Activated T-helper 1 cell treated with Interleukin-2 at 50 U/mL for 16 hours (primary cell): Measurements from ENCODE around the gene MATN3.

Experiments used
- DNase-seq: peaks from one replicate; pipeline ENCODE4 v3.0.0-alpha.2; 2020; ENCODE audit warnings: low read depth

The MATN3 gene

DNA sequence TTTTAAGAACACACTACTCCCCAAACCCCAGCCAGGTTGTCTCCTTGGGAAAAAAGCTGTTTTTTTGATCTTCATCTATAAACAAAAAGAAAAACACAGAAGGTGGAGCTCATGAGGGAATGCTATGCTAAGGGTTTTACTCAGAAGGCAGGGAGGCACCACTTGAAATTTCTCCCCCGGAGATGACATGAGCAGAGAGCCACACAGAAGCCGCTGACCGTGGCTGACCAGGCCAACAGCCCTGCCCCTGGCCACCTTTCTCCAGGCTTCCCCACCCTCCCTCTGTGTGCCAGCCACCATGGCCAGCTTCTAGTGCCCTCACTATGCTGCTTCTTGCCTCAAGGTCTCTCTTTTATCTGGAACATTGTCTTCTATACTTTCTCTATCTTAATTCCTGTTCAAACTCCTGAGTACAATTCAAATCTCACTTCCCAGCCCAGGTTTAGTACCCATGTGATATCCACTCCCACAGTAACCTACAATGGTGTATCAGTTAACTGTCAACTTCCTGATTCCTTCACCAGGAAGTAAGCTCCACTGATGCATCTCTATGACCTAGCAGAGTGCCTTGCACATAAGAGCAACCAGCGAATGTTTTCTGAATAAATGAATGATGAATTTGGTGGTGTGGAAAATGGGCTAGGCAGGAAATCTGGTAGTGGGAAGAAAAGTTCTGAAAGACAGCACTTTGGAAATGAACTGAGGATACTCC lies 23.6 kb upstream of the MATN3 start:
- DNase-seq: no peak

GRCh38 chr2:20034821-20035220 lies 22.4 kb upstream of the MATN3 start:
- DNase-seq: no peak

GRCh38 chr2:20034218-20034617 lies 21.8 kb upstream of the MATN3 start:
- DNase-seq: no peak

DNA sequence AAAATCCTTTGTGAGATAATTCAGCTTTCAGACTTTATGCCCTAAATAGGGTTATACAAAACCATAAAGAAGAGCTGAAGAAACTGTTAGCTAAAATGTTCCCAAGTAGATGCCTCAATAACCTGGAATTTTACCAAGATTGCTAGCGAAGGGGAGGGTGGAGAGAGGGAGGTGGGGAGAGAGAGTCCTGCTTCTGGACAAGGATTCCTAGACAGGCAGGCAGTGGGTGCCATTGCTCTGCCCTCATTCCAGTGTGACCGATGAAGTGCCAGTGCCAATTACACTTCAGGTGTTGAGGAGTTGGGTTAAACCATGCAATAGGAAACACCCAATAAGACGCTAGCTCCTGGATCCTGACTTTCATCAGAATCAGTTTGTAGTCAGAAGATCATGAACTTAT lies 20.9 kb upstream of the MATN3 start:
- no peak for DNase-seq

DNA sequence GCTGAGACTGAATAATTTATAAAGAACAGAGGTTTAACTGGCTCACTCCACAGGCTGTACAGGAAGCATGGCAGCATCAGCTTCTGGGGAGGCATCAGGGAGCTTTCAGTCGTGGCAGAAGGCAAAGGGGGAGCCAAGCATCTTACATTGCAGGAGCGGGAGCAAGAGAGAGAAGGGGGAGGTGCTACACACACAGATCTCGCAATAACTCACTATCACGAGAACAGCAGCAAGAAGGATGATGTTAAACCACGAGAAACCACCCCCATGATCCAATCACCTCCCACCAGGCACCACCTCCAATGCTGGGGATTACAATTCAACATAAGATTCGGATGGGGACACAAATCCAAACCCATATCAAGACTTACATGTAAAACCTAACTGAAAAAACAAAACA lies 17.8 kb upstream of the MATN3 start:
- DNase-seq: no peak

DNA sequence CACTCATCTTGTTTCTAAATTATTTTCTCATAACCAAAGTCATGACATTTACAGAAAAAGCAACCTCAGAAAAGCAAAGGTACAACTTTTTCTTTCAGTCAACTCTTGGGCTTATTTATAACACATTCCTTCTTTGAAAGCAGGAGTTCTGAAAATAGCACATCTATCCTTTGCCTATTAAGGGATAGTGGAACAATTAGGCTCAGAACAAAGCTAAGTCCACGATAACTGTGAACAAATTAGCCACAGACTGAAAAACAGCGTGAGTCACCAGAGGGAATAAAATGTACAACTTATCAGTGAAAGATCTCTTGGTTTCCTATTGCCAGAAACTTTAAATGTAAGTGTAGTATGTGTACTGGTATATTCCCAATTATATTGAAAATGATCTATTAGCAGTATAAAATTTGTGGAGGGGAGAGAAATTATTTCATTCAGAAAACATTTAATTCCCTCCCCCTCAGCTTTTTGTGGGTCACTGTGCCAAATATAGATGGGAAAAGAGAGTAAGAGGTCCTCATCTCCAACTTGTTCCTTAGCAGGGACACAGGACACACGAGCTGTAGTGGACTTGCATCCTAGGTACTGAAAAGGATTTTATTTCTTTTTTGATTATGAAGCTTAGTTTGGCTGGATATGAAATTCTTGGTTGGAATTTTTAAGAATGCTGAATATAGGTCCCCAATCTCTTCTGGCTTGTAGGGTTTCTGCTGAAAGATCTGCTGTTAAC lies 15.4 kb upstream of the MATN3 start:
- no peak for DNase-seq

DNA sequence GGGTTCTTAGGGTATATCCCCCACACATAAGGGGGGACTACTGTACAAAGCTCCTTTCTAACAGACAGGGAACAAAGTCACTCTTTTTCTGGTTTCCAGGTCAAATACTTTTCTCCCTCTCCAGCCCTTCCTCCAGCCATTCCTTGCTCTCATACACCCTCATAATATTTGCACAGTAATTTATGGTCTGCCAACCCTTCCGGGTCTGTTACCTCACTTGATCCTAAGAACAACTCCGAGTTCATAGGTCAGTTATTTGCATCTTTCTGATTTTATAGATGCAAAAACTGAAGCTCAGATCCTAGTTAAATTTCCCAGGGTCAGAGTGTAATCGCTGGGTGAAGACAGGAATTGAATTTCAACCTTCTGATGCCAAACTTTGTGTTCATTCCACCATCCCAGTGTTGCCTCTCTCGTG lies 14.8 kb upstream of the MATN3 start:
- no peak for DNase-seq

DNA sequence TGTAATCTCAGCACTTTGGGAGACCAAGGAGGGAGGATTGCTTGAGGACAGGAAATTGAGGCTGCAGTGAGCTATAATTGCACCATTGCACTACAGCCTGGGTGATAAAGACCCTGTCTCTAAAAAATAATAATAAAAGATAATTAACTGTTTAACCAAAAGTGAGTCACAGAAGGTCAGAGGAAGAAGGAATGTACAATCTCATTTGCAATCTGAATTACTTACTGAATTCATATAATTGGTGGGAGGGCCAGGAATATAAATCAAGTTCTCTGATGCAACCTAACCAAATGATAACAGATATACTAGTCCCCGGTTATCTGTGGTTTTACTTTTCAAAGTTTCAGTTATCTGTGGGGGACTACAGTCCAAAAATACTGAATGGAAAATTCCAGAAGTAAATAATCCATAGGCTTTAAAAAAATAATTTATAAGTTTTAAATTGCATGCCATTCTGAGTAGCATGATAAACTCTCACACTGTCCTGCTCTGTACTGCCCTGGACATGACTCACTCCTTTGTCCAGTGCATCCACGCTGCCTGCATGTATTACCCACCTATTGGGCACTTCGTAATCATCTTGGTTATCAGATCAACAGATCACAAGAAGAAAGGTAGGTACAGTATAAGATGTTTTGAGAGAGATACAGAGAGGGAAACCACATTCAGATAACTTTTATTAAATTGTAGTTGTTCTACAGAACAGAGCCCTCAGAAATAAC lies 12.8 kb upstream of the MATN3 start:
- no peak for DNase-seq

DNA sequence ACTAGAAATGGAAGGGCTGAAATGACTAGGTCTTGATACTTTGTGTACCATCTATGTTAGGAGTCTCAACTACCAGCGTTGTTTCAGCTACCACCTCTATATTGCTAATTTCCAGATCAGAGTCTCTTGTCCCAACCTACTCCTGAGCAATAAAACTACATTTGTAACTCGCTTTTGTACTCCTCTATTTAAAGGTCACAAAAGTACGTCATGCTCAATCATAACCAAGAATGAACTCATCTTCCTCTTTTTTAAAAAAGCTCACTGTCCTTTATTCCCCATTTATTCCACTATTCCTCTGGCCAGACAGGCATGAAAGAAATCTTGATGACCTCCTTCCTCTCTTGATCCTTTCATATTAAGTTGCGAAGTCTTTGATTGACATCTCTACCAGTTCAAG lies 11.2 kb upstream of the MATN3 start:
- no peak for DNase-seq

GRCh38 chr2:20021405-20022009 lies 9.0 kb upstream of the MATN3 start:
- no peak for DNase-seq

DNA sequence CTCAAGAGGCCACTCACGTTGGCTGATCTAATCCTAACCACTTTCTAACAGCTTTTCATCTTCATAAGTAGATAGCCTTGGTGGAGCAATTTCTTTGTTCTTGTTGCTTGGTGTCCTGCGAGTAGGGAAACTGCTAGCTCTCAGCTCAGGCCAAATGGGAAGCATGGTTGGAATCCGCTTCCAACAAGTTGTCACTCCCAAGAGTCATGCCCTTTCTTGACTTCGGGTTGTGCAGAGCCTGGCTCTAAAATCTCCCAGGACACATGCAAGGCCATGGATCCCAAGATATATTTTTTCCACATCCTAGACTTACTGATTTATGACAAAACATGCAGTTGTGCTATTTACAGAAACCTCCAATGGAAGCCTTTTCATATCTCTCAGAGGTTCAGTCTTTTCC lies 7.3 kb upstream of the MATN3 start:
- DNase-seq: no peak

GRCh38 chr2:20018601-20019152 lies 6.2 kb upstream of the MATN3 start:
- DNase-seq: no peak

DNA sequence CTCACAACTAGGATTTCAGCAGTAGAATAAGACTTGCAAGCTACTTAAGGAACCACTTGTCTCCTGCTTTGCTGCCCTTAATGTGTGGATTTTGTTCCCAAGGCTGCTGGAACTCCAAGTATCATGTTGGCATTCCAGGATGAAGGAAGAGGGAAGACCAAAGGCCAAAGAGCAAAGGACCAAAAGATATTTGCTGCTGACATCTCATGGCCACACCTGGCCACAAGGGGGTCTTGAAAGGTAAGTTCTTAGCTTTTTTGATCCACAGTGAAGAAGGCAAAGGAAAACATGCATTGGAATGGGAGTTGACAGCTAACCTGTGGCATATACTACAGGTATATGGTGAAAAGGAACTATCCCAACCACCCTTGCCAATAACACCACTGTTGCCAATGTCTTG lies 3.9 kb upstream of the MATN3 start:
- DNase-seq: no peak

GRCh38 chr2:20015482-20016083 lies 3.1 kb upstream of the MATN3 start:
- no peak for DNase-seq

DNA sequence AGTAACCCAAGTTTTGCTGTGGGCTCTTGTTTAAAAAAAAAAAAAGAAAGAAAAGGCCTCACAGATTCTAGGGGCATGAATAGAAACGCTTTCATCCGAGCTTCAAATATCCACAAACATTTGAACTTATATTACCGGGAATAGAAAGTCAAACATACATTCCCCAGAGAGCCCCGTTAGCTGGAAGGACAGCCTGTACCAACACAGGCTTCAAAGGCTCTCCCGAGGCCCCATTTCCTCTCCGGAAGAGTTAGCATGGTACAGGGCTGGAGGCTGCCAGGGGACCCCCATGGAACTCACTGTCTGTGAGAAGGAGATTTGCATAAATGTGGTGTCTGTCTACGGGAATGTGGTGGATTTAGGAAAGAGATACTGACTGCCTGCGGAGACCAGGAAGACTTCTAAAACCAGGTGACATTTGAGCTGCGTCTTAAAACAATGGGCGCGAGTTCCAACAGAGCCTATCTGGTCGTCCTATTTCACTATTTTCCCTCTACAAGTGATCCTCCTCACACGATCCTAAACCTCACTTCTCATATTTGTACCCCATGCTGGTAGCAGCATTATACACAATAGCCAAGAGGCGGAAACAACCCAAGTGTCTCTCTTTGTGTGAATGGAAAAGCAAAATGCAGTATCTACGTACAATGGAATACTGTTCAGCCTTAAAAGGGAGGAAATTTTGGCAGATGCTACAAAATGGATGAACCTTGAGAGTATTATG lies 820 bp upstream of the MATN3 start:
- no peak for DNase-seq

GRCh38 chr2:20012032-20012281 lies 511 bp downstream of the MATN3 start:
- DNase-seq: no peak

DNA sequence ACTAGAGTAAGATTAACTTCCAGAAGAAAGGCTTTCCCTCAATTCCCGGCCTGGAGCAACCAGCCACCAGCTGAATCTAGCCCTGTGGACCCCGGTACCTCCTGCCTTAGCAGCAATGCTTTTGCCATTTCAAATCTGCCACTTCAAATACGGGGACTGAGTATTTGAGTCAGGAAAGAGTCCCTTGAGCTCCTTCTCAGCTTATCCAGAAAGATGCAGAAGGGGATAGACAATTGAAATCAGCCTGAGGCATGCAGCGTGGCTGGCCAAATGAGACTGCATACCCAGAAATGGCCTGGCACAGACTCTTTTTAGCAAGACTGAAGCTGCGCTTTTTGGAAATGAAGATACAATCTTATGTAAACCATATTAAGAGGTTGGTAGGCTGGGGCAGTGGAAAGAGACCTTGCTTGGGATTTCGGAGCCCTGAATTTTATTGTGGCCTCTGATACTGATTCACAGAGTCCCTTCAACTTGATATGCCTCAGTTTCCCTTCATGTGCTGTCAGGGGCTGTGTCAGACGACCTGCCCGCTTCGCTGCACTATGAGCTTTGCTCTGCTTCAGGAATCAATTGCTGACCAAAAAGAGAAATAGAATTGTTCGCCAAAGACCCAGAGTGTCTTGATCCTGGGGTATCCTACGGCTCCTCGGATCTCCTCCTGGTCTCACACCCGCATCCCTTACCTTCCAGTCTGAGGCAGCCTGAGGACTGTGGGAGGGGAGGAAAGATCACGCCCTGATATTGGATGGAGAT lies 1.0 kb downstream of the MATN3 start:
- no peak for DNase-seq

GRCh38 chr2:20008703-20009102 lies 3.8 kb downstream of the MATN3 start:
- no peak for DNase-seq

DNA sequence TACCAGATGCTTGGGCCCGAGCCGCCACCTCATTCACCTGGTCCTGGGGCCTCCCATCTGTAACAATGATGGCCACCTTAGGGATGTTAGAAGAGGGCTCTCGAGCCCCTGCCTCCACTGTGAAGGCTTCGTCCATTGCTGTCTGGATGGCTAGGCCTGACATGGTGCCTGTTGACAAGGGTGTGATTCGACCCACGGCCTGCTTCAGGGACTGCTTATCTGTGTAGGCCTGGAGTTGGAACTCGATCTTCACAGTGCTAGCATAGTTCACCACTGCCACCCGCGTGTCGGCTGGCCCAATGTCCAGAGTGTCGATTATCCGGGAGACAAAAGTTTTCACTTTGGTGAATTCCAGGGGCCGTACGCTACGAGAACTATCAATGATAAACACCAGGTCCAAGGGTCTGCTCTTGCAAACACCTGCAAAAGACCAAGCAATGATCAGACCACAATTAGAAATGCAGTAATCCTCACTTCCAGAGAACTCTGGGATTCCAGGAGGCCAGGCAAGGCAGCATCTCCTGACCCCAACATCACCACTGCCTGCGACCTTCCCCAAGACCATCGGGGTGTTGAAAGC lies 6.5 kb downstream of the MATN3 start:
- DNase-seq: no peak

DNA sequence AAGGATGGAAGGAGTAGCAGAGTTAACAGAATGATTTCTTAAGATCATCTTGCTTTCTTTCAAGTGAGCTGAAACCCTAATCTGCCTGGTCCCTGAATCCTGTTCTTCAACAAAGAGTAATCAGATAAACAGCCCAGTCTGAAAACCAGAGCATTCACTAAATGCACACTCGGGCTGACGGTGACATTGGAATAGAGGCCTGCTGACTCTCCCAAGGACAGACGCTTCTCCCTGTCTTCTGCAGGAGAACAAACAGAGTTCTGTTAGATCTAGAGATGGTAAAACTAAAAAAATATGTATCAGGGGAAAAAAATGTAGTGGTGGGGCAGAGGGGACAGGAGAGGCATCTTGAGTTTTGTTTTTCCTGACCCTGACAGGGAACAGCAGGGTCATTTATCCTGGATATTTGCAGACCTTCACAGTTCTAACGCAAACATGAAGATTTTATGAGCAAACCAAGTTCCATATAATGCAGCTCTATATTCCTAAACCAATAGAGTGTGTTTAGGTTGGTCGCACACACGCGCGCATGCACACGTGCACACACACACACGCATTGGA lies 7.3 kb downstream of the MATN3 start:
- no peak for DNase-seq
